ENCODE results near the gene SYT12.
"Not testable (repeated sequence)": the region's sequence is repeated elsewhere in the genome, so short reads cannot be mapped to it uniquely, and the experiment has no call there.

- TF ChIP-seq JUND (IDR thresholded peaks at IDR 0.05; ENCODE audit: low read length); CBX5 (IDR thresholded peaks at IDR 0.05; ENCODE audit: low read depth, low read length); USF2 (IDR thresholded peaks at IDR 0.05; ENCODE audit: low read length); TAF1 (IDR thresholded peaks at IDR 0.05; ENCODE audit: low read depth, low read length); RXRA (IDR thresholded peaks at IDR 0.05; ENCODE audit: insufficient read depth, low read depth, low read length); CTCF (IDR thresholded peaks at IDR 0.05; ENCODE audit: control extremely low read depth in 1 of 3, insufficient read depth in 1 of 3, low read depth in 1 of 3, low read length in 3 of 3); POLR2A (IDR thresholded peaks at IDR 0.05; ENCODE audit: control extremely low read depth in 1 of 2, low read depth in 2 of 2, low read length in 2 of 2): not testable (repeated sequence)
Observed at GRCh38 chr11:66989360-66989759, 33.6 kb upstream of the SYT12 start.
